ENCODE data around the gene IMPA2.
"Not testable (repeated sequence)": the region's sequence is repeated elsewhere in the genome, so short reads cannot be mapped to it uniquely, and the experiment has no call there.

- not testable (repeated sequence) for TF ChIP-seq CTCF, POLR2A (IDR thresholded peaks at IDR 0.05)
Measured at GRCh38 chr18:12071066-12071465, 89.8 kb downstream of the IMPA2 start.
